ENCODE results near the gene ZNF532.

GRCh38 chr18:58949031-58949430 lies 84.4 kb downstream of the ZNF532 start:
- TF ChIP-seq, protein P1, sequence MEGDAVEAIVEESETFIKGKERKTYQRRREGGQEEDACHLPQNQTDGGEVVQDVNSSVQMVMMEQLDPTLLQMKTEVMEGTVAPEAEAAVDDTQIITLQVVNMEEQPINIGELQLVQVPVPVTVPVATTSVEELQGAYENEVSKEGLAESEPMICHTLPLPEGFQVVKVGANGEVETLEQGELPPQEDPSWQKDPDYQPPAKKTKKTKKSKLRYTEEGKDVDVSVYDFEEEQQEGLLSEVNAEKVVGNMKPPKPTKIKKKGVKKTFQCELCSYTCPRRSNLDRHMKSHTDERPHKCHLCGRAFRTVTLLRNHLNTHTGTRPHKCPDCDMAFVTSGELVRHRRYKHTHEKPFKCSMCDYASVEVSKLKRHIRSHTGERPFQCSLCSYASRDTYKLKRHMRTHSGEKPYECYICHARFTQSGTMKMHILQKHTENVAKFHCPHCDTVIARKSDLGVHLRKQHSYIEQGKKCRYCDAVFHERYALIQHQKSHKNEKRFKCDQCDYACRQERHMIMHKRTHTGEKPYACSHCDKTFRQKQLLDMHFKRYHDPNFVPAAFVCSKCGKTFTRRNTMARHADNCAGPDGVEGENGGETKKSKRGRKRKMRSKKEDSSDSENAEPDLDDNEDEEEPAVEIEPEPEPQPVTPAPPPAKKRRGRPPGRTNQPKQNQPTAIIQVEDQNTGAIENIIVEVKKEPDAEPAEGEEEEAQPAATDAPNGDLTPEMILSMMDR (conservative IDR thresholded peaks at IDR 0.05; ENCODE audit: low read length): no peak
- TF ChIP-seq EZH2phosphoT487 (IDR thresholded peaks at IDR 0.05; ENCODE audit: borderline replicate concordance): no peak
